HepG2 (cell line): ENCODE measurements around the gene CLCA2. TPM values are rescaled to one million over a fixed set of nuclear protein-coding genes. Genes with fewer than 3 reads are reported as not detected.

Source experiments
- ISX ChIP-seq: sonication (generic); formaldehyde crosslinking; conservative IDR thresholded peaks from 2 replicates; pipeline ENCODE4 v1.5.0; 2020; ENCODE audit warnings: missing genetic modification reagents
- KIAA2018 ChIP-seq: sonication (generic); formaldehyde crosslinking; IDR thresholded peaks from 2 replicates; pipeline ENCODE4 v1.5.0; 2020; ENCODE audit warnings: mild to moderate bottlenecking, missing genetic modification reagents, borderline replicate concordance
- KMT2A ChIP-seq: sonication (generic); formaldehyde crosslinking; IDR thresholded peaks from 2 replicates; pipeline ENCODE4 v1.4.0; 2020; ENCODE audit warnings: missing genetic modification reagents
- TIGD3 ChIP-seq: sonication (generic); formaldehyde crosslinking; IDR thresholded peaks from 2 replicates; pipeline ENCODE4 v1.5.1; 2020; ENCODE audit warnings: mild to moderate bottlenecking, missing genetic modification reagents, borderline replicate concordance
- ZBTB34 ChIP-seq: sonication (generic); formaldehyde crosslinking; IDR thresholded peaks from 2 replicates; pipeline ENCODE4 v1.8.0; 2022; ENCODE audit warnings: mild to moderate bottlenecking, missing genetic modification reagents
- ZNF282 ChIP-seq: fragments of 450-650 bp; IDR thresholded peaks from 2 replicates; pipeline ENCODE4 v1.6.1; 2018; ENCODE audit not compliant: partially characterized antibody
- polyA plus RNA-seq, 8 experiments: library from polyadenylated mRNA; depleted of rRNA in 3 of 8; stranded (reverse) in 7 of 8; unstranded in 1 of 8; fragments of >200 nt; fragmentation: Illumina TruSeq in 4 of 8; extraction: Trizol in 4 of 8; gene quantifications; 2 replicates each; pipeline versions ENCODE4 v1.2.1 to v1.2.3, GENCODE V29; 2011 to 2016; ENCODE audit warnings: low read depth in 4 of 8, missing spikeins in 1 of 8, mixed read lengths in 1 of 8; ENCODE audit not compliant: insufficient read depth in 1 of 8
- total RNA-seq, 5 experiments: library from RNA; depleted of rRNA; stranded (reverse); fragments of >200 nt; fragmentation: Illumina TruSeq; extraction: Trizol; gene quantifications; 2 replicates each; pipeline ENCODE4 v1.2.3, GENCODE V29; 2016; ENCODE audit warnings: low read depth in 1 of 5

CLCA2 gene
- total and polyA plus RNA-seq, 2 of the 13 experiments (the other 11 are each of a cell fraction or from before 2014, with no cell fraction given), result not detected

- TF ChIP-seq KIAA2018 (no peak), TIGD3 (CRISPR knock-in tag) (no peak), ZBTB34 (CRISPR knock-in tag) (no peak), ISX (CRISPR knock-in tag) (no peak), KMT2A (CRISPR knock-in tag) (no peak), ZNF282 (no peak)
These were observed 65.4 kb downstream of the CLCA2 start (continued) for GRCh38 chr1:86489242-86489878.
